Retinal pigment epithelial cell (primary cell): ENCODE data around the gene PHYKPL.

Experiments
- DNase-seq: peaks from one replicate; pipeline ENCODE4 v3.0.0-alpha.2; 2010; ENCODE audit warnings: low read depth
- H3K4me3 ChIP-seq: 2 replicates; pipeline ENCODE4 v1.5.1; 2011; ENCODE audit warnings: mild to moderate bottlenecking, low read length, control low read depth, moderate library complexity
- TF ChIP-seq, protein P1 (sequence below): conservative IDR thresholded peaks from 2 replicates; pipeline ENCODE4 v1.5.1; 2011; ENCODE audit warnings: low read depth, low read length, control low read depth, inconsistent platforms

The PHYKPL gene

DNA sequence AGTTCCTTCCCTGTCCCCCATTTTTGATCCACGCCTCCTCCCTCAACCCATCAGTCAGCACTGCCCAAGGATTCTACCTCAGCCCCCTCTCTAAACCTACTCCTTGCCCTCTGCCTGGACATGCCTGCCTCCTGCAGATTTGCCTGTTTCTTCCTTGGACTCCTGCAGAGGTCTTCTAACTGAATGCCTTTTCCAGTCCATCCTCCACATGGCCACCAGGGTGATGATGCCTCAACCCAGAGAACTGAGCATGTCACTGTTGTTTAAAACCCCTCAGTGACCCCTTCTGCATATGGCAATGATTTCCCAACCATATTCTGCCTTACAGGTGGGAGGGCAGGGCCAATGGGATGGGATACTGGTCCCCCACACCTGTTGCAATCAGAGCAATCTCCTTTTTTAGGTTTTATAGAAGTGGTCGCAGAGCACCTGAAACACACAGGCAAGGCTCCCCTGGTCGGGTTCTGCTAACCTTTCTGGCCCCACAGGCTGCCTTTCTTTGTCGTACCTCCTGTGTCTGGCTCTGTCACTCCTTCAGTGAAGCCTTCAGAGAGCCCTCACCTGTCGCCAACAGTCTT, 9.3 kb downstream of the PHYKPL start:
- TF ChIP-seq, protein P1, sequence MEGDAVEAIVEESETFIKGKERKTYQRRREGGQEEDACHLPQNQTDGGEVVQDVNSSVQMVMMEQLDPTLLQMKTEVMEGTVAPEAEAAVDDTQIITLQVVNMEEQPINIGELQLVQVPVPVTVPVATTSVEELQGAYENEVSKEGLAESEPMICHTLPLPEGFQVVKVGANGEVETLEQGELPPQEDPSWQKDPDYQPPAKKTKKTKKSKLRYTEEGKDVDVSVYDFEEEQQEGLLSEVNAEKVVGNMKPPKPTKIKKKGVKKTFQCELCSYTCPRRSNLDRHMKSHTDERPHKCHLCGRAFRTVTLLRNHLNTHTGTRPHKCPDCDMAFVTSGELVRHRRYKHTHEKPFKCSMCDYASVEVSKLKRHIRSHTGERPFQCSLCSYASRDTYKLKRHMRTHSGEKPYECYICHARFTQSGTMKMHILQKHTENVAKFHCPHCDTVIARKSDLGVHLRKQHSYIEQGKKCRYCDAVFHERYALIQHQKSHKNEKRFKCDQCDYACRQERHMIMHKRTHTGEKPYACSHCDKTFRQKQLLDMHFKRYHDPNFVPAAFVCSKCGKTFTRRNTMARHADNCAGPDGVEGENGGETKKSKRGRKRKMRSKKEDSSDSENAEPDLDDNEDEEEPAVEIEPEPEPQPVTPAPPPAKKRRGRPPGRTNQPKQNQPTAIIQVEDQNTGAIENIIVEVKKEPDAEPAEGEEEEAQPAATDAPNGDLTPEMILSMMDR, result no peak
- H3K4me3 ChIP-seq, result no peak overlapping the region
- DNase-seq, result no peak

DNA sequence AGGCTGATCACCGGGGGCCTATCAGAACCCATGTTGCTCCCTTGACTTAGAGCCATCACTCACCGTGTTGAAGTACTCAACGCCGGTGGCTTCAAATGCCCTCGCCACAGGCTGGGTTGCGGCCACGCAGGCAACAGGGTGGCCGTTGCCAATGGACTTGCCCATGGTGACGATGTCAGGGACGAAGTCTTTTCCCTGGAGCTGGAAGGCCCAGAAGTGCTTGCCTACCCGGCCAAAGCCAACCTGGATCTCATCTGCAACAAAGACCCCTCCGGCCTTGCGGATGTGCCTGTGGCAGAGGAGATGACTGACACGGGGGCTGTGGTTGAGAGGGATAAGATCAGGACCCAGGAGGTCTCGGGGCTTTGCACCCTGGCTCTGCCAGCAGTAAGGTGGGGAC, 10.3 kb downstream of the PHYKPL start:
- TF ChIP-seq, protein P1, result no peak
- DNase-seq, result no peak
- no peak overlapping the region for H3K4me3 ChIP-seq

DNA sequence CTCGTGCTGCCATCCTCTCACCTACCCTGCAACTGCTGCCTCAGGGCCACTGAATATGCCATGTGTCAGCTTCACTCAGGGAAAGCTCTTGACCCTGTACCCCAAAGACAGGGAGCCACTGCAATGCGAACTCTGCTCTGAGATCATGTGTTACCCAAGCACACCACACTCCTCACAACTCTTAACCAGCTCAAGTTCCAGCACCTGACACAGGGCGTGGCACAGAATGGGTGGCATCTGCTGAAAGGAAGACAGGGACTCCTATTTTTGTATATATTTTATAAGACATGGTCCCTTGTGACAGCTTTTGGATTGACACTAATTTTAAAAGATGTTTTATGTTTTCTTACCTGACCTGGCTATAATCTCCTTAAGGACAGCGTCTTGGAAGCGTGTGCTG, 10.7 kb downstream of the PHYKPL start:
- DNase-seq, result no peak
- TF ChIP-seq, protein P1, result no peak
- H3K4me3 ChIP-seq, result no peak overlapping the region

DNA sequence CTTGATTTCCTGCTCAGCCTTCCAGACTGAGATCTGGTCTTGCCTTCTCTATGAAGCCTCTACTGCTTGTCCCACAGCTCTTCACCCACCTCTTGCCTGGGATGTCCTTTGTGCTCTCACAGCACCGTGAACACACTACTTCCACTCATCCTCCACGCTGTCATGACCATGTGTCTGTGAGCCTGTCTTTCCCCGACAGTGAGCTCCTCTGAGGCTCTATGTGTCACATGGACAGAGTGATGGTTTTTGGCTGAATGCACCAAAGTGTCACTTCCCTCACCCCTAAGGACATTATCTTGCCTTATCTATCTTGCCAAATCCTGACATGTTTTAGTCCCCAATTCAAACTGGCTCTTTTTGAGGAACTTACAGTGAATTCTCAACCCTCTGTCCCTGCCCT, 11.3 kb downstream of the PHYKPL start:
- no peak overlapping the region for H3K4me3 ChIP-seq
- DNase-seq, result no peak
- TF ChIP-seq, protein P1, result no peak

DNA sequence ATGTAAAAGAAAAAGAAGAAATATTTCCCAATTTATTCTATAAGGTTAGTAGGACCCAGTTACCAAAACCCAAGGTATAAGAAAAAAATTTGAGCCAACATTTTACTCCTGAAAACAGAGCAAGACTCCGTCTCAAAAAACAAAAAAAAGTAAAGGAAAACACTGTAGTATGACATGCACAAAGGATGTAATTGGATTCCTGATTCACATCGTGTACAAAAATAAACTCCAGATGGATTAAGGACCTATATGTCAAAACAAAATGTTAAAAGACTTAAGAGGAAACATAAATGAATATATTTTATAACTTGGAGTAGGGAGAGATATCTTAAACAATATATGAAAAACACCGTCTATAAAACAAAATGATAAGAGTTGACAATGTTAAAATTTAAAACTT, 13.8 kb downstream of the PHYKPL start:
- TF ChIP-seq, protein P1, result no peak
- no peak overlapping the region for H3K4me3 ChIP-seq
- DNase-seq, result no peak

DNA sequence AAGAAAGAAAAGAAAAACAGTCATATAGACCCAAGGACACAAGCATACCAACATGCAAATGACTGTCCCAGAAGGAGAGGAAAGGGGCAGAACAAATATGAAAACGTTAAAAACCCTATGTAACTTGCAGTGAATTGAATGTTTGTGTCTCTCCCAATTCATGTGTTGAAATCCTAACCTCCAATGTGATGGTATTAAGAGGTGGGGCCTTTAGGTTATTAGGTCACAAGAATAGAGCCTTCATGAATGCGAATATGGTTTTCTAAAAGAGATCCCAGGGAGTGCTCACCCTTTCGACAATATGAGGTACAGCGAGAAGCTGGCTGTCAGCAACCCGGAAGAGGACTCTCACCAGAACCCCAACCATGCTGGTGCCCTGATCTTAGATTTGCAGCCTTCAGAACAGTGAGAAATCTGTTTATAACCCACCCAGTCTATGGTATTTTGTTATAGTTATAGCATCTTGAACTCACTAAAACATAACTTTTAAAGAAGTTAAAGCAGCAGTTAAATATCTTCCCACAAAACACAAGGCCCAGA, 14.3 kb downstream of the PHYKPL start:
- no peak for DNase-seq
- TF ChIP-seq, protein P1, result no peak

DNA sequence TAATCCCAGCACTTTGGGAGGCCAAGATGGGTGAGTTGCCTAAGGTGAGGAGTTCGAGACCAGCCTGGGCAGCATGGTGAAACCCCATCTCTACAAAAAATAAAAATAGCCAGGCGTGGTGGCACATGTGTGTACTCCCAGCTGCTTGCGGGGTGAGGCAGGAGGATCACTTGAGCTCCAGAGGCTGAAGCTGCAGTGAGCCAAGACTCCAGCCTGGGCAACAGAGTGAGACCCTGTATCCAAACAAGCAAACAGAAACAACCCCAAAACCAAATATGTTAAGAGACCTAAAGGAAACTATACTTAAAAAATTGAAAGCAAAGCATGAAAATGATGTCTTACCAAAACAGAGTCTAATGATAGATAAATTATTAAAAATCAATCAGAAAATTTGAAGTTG, 15.8 kb downstream of the PHYKPL start:
- no peak for DNase-seq
- no peak overlapping the region for H3K4me3 ChIP-seq
- TF ChIP-seq, protein P1, result no peak

More for the DNA sequence above, 14.3 kb downstream of the PHYKPL start:
- H3K4me3 ChIP-seq, result no peak overlapping the region
